Stimulated activated naive B cell treated with anti-CD40 and anti-IgM and Interleukin-4, amounts not matched to agents 10 μg/mL and 1 μg/mL and 100 μg/mL, for 72 hours (primary cell): ENCODE data around the gene KSR1.
"Not testable (repeated sequence)": the region's sequence is repeated elsewhere in the genome, so short reads cannot be mapped to it uniquely, and the experiment has no call there.

Experiments
- ATAC-seq, 2 donors: fragments of 150-1000 bp; cut with Tn5 transposase; replicated peaks; 2 replicates each; pipeline ENCODE4 v1.10.0; 2021; ENCODE audit warnings: moderate library complexity in 1 of 2
- DNase-seq: peaks from one replicate; pipeline ENCODE4 v3.0.0; 2021
- H3K27ac Mint-ChIP-seq: one replicate; pipeline ENCODE4 v1.8.0; 2022; ENCODE audit warnings: mild to moderate bottlenecking, mixed read lengths
- H3K27me3 Mint-ChIP-seq, 2 donors: one replicate each; pipeline ENCODE4 v1.8.0; 2022; ENCODE audit warnings: mixed read lengths in 2 of 2
- H3K36me3 Mint-ChIP-seq, 2 donors: one replicate each; pipeline ENCODE4 v1.8.0; 2022; ENCODE audit warnings: mixed read lengths in 2 of 2, mild to moderate bottlenecking in 1 of 2
- H3K4me1 Mint-ChIP-seq, 2 donors: one replicate each; pipeline ENCODE4 v1.8.0; 2022; ENCODE audit warnings: mixed read lengths in 2 of 2, mild to moderate bottlenecking in 1 of 2
- H3K4me3 Mint-ChIP-seq, 2 donors: one replicate each; pipeline ENCODE4 v1.8.0; 2022; ENCODE audit warnings: mild to moderate bottlenecking in 2 of 2, mixed read lengths in 2 of 2, moderate library complexity in 1 of 2
- H3K9me3 Mint-ChIP-seq, 2 donors: one replicate each; pipeline ENCODE4 v1.8.0; 2022; ENCODE audit warnings: mixed read lengths in 2 of 2, mild to moderate bottlenecking in 1 of 2

KSR1 gene

DNA sequence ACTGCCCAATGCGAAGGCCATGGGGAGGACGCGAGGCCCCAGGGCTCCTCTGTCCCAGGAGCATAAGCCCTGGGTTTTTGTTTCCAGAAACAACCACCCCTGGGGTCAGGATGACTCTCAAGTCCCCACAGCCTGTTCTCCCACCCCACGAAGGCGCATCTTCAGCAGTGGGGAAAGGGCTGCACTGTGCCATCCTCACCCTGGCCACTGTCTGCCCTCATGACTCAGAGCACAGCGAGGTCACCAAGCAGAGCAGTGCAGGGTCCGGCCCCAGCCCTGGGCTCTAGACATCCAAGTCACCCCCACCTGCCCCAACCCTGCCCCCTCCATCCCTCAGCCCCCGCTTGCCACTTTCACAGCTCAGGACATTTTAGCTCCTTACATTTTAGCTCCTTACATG, 22.7 kb upstream of the KSR1 start:
- Mint-ChIP-seq H3K27me3 (peaks cover 0 to 3% of the 10 kb centered on the region in 2 donors), H3K4me3 (no peak overlapping the region), H3K27ac (no peak overlapping the region), H3K4me1 (no peaks in the 10 kb centered on the region), H3K36me3 (no peaks in the 10 kb centered on the region), H3K9me3 (peaks cover 0 to 2% of the 10 kb centered on the region in 2 donors)
- no peak for ATAC-seq
- DNase-seq: no peak

DNA sequence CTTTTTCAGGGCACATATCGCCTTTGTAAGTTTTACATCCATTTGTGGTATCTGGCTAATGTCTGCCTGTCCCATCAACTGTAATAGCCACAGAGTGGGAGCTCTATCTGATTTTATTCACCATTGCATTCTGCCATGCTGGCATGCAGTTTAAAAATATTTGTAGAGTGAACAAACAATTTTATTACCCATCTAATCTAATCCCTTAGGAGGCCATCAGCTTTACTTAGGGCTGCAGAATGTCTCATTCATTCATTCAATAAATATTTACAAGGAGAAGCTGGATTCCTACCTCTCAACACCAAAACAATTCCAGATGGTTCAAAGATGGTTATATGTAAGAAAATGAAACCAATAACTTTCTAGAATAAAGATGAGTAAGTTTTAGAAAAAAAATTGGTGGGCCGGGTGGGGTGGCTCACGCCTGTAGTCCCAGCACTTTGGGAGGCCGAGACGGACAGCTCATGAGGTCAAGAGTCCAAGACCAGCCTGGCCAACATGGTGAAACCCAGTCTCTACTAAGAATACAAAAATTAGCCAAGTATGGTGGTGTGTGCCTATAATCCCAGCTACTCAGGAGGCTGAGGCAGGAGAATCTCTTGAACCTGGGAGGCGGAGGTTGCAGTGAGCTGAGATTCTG, 20.7 kb upstream of the KSR1 start:
- H3K36me3 Mint-ChIP-seq, H3K27ac Mint-ChIP-seq, ATAC-seq, DNase-seq, H3K4me3 Mint-ChIP-seq, H3K9me3 Mint-ChIP-seq, H3K4me1 Mint-ChIP-seq, H3K27me3 Mint-ChIP-seq: not testable (repeated sequence)

DNA sequence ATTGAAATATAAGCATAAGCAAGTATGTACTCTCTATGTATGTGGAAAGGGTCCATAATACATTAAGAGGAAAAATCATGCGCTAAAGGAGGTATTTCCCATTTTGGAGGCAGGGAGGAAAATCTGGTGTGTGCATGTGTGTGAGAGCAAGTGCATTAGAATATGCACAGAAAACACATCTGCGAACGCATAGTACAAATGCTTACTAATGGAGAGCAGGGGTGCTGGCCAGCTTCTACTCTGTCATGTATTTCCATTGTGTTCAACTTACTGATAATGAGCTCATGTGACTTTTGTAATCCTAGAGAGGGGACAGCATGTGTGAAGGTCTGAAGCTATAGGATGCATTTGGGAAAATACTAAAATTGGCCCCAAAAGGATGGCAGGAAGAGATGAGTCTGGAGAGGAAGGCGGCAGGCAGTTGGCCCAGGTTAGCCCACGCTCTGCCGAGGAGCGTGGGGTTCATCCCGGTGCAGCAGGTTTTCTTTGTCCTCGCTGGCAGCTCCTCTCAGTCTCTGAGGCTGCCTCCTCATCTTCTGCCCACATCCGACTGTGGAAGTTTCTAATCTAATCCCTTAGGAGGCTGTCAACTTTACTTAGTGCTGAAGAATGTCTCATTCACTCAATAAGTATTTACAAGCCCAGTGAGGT, 17.8 kb upstream of the KSR1 start:
- Mint-ChIP-seq H3K36me3 (no peaks in the 10 kb centered on the region), H3K9me3 (no peaks in the 10 kb centered on the region), H3K27me3 (peaks cover 0 to 3% of the 10 kb centered on the region in 2 donors), H3K27ac (no peak overlapping the region), H3K4me3 (no peak overlapping the region), H3K4me1 (no peaks in the 10 kb centered on the region)
- no peak for DNase-seq
- ATAC-seq: no peak

DNA sequence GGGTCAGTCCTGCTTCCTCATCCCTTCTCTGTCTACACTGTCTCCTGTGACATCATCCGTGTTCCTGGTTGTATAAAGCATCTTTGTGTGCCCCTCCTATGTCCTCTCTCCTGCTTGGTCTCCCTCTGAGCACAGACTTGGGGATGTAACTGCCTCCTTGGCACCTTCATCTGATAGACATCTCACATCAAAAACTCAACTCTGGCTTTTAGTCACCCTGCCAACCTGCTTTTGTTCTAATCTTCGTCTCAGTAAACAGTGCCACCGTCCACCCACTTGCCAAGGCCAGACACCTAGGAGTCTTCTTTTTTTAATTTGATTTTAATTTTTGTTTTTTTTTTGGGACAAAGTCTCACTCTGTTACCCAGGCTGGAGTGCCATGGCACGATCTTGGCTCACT, 16.9 kb upstream of the KSR1 start:
- no peak for ATAC-seq
- no peak overlapping the region for H3K4me3 Mint-ChIP-seq
- H3K27ac Mint-ChIP-seq: no peak overlapping the region
- H3K9me3 Mint-ChIP-seq: no peaks in the 10 kb centered on the region
- H3K4me1 Mint-ChIP-seq: no peaks in the 10 kb centered on the region
- H3K27me3 Mint-ChIP-seq: peaks cover 0 to 3% of the 10 kb centered on the region in 2 donors
- no peak for DNase-seq
- no peaks in the 10 kb centered on the region for H3K36me3 Mint-ChIP-seq

DNA sequence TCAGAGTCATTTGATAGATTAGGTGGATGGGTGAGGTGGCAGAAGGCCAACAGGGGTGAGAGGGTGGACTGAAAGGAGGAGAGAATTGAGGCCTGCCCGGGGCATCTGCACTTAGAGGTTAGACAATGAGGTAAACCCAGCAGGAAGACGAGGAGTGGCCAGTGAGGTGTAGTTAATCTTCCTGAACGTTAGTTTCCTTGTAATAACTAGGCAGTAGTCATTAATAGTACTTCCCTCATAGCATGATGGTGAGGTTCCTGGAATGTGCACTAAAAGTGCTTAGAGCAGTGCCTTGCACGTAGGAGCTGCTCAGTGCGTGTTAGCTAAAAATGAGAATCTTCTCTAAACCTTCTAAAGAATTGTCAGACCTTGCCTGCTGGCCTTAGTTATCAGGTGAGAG, 13.5 kb upstream of the KSR1 start:
- DNase-seq: no peak
- no peak for ATAC-seq
- Mint-ChIP-seq H3K36me3 (no peaks in the 10 kb centered on the region), H3K4me3 (no peak overlapping the region), H3K4me1 (no peaks in the 10 kb centered on the region), H3K27me3 (peaks cover 5 to 8% of the 10 kb centered on the region in 2 donors), H3K9me3 (no peaks in the 10 kb centered on the region), H3K27ac (no peak overlapping the region)

DNA sequence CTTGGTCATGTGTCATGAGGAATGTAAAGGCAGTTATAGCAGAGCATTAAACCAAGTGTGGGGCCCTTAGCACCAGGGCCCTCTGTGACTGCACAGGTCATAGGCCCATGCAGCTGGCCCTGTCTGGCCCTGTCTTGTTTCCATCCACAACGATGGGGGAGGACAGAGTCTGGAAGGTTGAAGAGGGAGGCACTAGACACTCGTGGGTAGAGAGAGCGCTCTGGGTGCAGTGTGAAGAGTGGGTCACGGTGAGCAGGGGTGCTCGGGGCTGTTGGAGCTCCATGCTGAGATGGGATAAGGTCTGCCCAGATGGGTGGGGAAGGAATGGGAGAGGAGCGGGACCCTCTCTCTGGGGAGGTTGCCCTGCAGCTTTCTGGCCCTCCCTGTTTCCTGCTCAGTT, 12.8 kb upstream of the KSR1 start:
- ATAC-seq (no peak), DNase-seq (no peak)
- Mint-ChIP-seq H3K27ac (no peak overlapping the region), H3K4me1 (no peaks in the 10 kb centered on the region), H3K36me3 (no peaks in the 10 kb centered on the region), H3K4me3 (no peak overlapping the region), H3K27me3 (peaks cover 5 to 8% of the 10 kb centered on the region in 2 donors), H3K9me3 (no peaks in the 10 kb centered on the region)

DNA sequence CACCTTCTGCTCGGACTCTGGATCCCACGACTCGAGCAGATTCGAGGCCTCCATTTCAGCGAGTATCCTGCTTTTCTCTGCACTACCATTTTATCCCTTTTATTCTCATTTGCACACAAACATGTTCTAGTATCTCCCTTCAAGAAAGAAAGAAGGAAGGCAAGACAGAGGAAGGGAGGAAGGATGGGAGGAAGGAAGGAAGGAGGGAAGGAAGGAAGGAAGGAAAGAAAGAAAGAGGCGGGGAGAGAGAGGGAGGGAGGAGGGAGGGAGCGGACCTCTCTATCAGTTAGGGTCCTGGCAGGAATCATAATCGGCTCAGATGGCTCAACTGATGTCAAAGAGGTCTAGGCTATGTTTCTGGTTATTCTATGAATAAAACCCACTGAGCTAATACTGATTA, 10.3 kb upstream of the KSR1 start:
- ATAC-seq (no peak), DNase-seq (no peak)
- peaks cover 8 to 9% of the 10 kb centered on the region in 2 donors for H3K27me3 Mint-ChIP-seq
- no peak overlapping the region for H3K4me3 Mint-ChIP-seq
- no peaks in the 10 kb centered on the region for H3K4me1 Mint-ChIP-seq
- H3K27ac Mint-ChIP-seq: no peak overlapping the region
- H3K9me3 Mint-ChIP-seq: no peaks in the 10 kb centered on the region
- no peaks in the 10 kb centered on the region for H3K36me3 Mint-ChIP-seq

DNA sequence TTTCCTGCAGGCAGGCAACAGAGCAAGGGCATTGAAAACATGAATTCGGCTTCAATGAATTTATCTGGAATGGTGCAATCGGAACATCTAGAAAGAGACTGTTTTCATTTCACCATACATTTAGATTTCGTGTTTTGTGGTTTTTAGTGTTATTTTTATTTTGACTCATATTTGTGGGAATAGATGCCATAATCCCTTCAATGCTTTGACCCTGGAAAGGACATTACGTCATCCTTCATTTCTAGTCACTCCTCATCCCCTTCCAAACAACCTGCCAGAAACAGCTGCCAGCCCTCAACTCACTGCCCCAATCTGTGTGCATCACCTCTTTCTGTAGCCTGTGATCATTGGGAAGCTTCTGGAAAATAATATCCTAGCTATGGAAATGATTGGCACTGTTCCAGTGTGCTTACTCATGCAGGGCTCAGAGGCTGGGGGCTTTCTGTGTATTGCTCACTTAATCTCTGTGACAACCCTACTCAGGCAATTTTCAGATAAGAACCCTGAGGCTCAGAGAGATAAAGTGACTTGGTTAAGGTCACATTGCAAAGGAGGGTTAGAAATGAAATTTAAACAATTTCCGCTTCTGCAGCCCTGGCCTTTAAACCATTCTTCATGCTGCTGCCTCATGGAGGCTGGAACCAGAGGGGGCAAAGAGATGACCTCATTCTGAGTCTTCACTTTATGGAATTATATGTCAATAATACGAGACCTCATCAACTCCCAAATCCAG, 9.5 kb upstream of the KSR1 start:
- DNase-seq: no peak
- H3K9me3 Mint-ChIP-seq: no peaks in the 10 kb centered on the region
- peaks cover 8 to 9% of the 10 kb centered on the region in 2 donors for H3K27me3 Mint-ChIP-seq
- H3K36me3 Mint-ChIP-seq: no peaks in the 10 kb centered on the region
- ATAC-seq: no peak
- no peak overlapping the region for H3K4me3 Mint-ChIP-seq
- H3K4me1 Mint-ChIP-seq: no peaks in the 10 kb centered on the region
- H3K27ac Mint-ChIP-seq: no peak overlapping the region

DNA sequence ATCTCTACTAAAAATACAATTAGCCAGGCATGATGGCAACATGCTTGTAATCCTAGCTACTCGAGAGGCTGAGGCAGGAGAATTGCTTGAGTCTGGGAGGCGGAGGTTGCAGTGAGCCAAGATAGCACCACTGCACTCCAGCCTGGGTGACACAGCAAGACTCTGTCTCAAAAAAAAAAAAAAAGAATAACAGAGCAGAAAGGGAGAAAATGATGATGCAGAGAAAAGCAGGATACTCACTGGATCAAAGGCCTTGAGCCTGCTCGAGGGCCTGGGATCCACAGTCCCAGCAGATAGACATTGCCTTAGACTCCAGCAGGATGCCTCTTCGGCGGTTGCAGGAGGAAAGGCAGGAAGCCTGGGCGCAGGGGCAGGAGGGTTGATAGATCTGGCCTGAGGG, 7.7 kb upstream of the KSR1 start:
- H3K4me3 Mint-ChIP-seq, H3K27ac Mint-ChIP-seq, H3K27me3 Mint-ChIP-seq, H3K36me3 Mint-ChIP-seq, H3K4me1 Mint-ChIP-seq, DNase-seq, H3K9me3 Mint-ChIP-seq, ATAC-seq: not testable (repeated sequence)

DNA sequence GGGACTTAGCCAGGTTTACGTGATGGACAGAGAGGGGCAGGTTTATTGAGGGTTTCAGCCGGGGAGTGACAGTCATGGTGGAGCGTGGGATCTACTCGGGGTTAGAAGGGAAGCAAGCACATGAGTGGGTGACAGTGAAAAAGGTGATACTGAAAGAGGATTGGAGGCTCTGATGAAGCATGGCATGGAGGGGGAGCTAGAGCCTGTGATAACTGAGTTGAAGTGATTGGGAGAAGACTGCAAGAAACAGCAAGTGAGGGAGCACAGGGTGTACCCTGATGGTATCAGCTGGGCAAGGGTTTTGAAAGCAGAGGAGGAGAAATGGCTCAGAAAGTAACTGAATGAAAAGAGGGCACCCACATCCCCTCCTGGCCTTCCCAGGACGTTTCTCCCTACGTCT, 6.7 kb upstream of the KSR1 start:
- Mint-ChIP-seq H3K27me3 (peaks cover 8 to 9% of the 10 kb centered on the region in 2 donors), H3K9me3 (no peaks in the 10 kb centered on the region), H3K4me1 (no peaks in the 10 kb centered on the region), H3K27ac (no peak overlapping the region), H3K4me3 (no peak overlapping the region), H3K36me3 (no peaks in the 10 kb centered on the region)
- no peak for DNase-seq
- ATAC-seq: no peak

DNA sequence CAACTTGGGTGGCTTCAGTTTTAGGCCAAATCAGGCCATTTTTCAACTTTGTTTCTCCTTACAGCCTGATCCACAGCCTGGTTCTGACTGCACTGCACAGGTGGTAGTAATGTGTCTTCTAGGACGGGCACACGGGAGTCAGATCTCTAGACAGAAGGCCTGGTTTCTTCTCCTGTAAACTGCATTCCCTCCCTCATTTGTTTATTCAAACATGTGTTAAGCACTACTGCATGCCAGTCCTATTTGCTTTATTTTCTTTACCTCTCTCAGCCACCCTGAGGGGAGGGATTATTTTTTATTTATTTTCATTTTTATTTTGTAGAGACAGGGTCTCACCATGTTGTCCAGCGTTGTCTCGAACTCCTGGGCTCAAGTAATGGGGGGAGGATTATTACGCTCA, 6.3 kb upstream of the KSR1 start:
- no peaks in the 10 kb centered on the region for H3K9me3 Mint-ChIP-seq
- H3K27ac Mint-ChIP-seq: no peak overlapping the region
- no peak overlapping the region for H3K4me3 Mint-ChIP-seq
- no peak for ATAC-seq
- no peaks in the 10 kb centered on the region for H3K36me3 Mint-ChIP-seq
- peaks cover 8 to 9% of the 10 kb centered on the region in 2 donors for H3K27me3 Mint-ChIP-seq
- H3K4me1 Mint-ChIP-seq: no peaks in the 10 kb centered on the region
- DNase-seq: no peak

DNA sequence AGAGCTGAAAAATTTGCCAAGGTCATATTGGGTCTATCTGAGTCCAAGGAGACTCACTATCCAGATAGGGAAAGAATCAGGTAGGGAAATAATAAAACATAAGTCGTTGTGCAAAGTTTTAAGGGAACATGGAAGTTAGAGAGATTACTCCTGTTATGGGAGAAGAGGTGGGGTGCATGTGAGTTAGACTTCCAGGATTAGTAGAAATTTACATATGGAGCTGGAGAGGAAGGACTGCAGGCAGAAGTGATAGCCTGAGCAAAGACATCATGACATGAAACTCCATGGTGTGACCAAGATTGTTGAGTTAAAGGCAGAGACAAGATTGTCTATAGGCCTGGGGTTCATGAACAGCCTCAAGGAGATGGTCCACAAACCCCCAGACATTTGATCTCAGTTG, 5.8 kb upstream of the KSR1 start:
- H3K27me3 Mint-ChIP-seq: peaks cover 6 to 9% of the 10 kb centered on the region in 2 donors
- H3K4me1 Mint-ChIP-seq: no peaks in the 10 kb centered on the region
- no peaks in the 10 kb centered on the region for H3K9me3 Mint-ChIP-seq
- no peak overlapping the region for H3K27ac Mint-ChIP-seq
- no peak for ATAC-seq
- no peaks in the 10 kb centered on the region for H3K36me3 Mint-ChIP-seq
- no peak overlapping the region for H3K4me3 Mint-ChIP-seq
- no peak for DNase-seq

DNA sequence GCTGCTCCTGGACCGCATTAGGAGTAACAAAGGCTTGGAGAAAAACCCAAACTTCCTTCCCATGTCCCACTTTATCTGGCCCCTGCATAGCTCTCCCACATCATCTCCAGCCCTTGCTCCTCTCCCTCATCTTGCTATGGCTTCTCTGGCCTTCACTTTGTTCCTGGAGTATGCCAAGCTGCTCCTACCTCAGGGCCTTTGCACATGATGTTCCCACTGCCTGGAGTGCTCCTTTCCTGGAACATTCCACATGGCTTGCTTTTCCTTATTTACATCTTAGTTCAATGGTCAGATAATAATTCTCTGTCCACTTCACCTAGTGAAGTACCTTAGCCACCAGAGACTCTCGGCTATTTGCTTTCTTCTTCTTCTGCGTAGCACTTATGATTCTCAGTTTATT, 4.3 kb upstream of the KSR1 start:
- no peaks in the 10 kb centered on the region for H3K9me3 Mint-ChIP-seq
- no peak overlapping the region for H3K27ac Mint-ChIP-seq
- H3K4me1 Mint-ChIP-seq: no peaks in the 10 kb centered on the region
- no peak overlapping the region for H3K4me3 Mint-ChIP-seq
- ATAC-seq: no peak
- no peak for DNase-seq
- H3K27me3 Mint-ChIP-seq: peaks cover 0 to 4% of the 10 kb centered on the region in 2 donors
- H3K36me3 Mint-ChIP-seq: no peaks in the 10 kb centered on the region

DNA sequence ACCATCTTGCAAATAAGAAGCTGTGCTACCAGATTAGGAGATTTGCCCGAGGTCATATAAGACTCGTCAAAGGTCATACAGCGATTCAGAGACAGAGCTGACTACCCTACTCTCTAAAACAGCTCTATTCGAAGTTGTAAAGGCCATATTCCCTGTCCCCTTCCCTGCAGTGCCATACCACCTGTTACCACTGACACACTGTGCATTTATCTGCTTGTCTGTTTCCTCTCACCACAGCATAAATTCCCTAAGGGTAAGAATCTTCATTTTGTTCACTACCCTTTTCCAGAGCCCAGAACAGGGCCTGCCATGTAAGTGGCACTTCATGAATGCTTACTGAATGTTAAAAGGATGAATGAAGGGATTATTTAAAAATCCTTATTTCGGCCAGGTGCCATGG, 3.4 kb upstream of the KSR1 start:
- peaks cover 0 to 4% of the 10 kb centered on the region in 2 donors for H3K27me3 Mint-ChIP-seq
- no peaks in the 10 kb centered on the region for H3K9me3 Mint-ChIP-seq
- no peak overlapping the region for H3K4me3 Mint-ChIP-seq
- no peaks in the 10 kb centered on the region for H3K36me3 Mint-ChIP-seq
- H3K27ac Mint-ChIP-seq: no peak overlapping the region
- ATAC-seq: no peak
- H3K4me1 Mint-ChIP-seq: peaks cover 8% of the 10 kb centered on the region in 2 donors
- no peak for DNase-seq

DNA sequence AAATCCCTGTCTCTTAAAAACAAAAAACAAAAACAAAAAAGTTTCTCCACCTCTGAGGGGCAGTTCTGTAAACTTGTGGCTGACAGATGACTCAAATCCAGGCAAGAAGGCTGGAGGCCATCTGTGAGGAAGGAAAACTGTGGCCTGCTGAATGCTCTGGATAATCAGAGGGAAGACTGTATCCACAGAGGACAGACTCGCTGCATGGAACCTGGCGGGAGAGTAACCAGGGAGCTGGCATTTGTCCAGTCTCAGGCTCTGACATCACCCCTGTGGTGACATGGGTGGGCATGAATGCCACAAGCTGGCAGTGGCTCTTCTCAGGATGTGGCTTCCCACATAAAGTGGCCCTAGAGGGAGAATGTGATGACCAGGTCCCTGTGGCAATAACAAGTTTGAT, 2.8 kb upstream of the KSR1 start:
- Mint-ChIP-seq H3K4me1 (peaks cover 12 to 15% of the 10 kb centered on the region in 2 donors), H3K36me3 (no peaks in the 10 kb centered on the region), H3K4me3 (no peak overlapping the region), H3K27me3 (peaks cover 0 to 4% of the 10 kb centered on the region in 2 donors), H3K9me3 (no peaks in the 10 kb centered on the region), H3K27ac (no peak overlapping the region)
- DNase-seq (no peak), ATAC-seq (no peak)
